SU-DHL-6 (cell line): Measurements from ENCODE around the gene BOC.

Experiments
- EZH2phosphoT487 ChIP-seq: fragments of 200-600 bp; sonication (generic), shearing (Covaris generic); conservative IDR thresholded peaks from 2 replicates; pipeline ENCODE4 v1.6.1; 2018; ENCODE audit warnings: mild to moderate bottlenecking, antibody characterized with exemption, low read length, moderate library complexity, mixed read lengths
- TF ChIP-seq, protein P1 (sequence below): fragments of 200-600 bp; sonication (generic); IDR thresholded peaks from one replicate; pipeline ENCODE4 v1.5.1; 2017; ENCODE audit warnings: antibody characterized with exemption, mild to moderate bottlenecking, low read length, moderate library complexity; ENCODE audit not compliant: insufficient read depth, poor library complexity, severe bottlenecking

GRCh38 chr3:113231827-113232253 is 20.5 kb downstream of the BOC start:
- TF ChIP-seq, protein P1, sequence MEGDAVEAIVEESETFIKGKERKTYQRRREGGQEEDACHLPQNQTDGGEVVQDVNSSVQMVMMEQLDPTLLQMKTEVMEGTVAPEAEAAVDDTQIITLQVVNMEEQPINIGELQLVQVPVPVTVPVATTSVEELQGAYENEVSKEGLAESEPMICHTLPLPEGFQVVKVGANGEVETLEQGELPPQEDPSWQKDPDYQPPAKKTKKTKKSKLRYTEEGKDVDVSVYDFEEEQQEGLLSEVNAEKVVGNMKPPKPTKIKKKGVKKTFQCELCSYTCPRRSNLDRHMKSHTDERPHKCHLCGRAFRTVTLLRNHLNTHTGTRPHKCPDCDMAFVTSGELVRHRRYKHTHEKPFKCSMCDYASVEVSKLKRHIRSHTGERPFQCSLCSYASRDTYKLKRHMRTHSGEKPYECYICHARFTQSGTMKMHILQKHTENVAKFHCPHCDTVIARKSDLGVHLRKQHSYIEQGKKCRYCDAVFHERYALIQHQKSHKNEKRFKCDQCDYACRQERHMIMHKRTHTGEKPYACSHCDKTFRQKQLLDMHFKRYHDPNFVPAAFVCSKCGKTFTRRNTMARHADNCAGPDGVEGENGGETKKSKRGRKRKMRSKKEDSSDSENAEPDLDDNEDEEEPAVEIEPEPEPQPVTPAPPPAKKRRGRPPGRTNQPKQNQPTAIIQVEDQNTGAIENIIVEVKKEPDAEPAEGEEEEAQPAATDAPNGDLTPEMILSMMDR, result no peak
- no peak for TF ChIP-seq EZH2phosphoT487
